Type B pancreatic cell (in vitro differentiated cells): ENCODE measurements around the gene CRTC2. TPM values are rescaled to one million over a fixed set of nuclear protein-coding genes. Genes with fewer than 3 reads are reported as not detected.

Experiments
- DNase-seq: peaks from one replicate; pipeline ENCODE4 v3.0.0; 2021; ENCODE audit warnings: mixed read lengths; ENCODE audit not compliant: unreplicated experiment; ENCODE audit errors: extremely low spot score
- H3K27ac Mint-ChIP-seq: 2 replicates; pipeline ENCODE4 v1.8.0; 2021; ENCODE audit warnings: mild to moderate bottlenecking, mixed read lengths
- H3K27me3 Mint-ChIP-seq: 2 replicates; pipeline ENCODE4 v1.8.0; 2021; ENCODE audit warnings: mixed read lengths
- H3K36me3 Mint-ChIP-seq: 2 replicates; pipeline ENCODE4 v1.8.0; 2021; ENCODE audit warnings: mixed read lengths
- H3K4me1 Mint-ChIP-seq: one replicate; pipeline ENCODE4 v1.8.0; 2021; ENCODE audit warnings: mixed read lengths; ENCODE audit not compliant: unreplicated experiment
- H3K4me3 Mint-ChIP-seq: 2 replicates; pipeline ENCODE4 v1.8.0; 2021; ENCODE audit warnings: mild to moderate bottlenecking, mixed read lengths
- H3K9me3 Mint-ChIP-seq: 2 replicates; pipeline ENCODE4 v1.8.0; 2021; ENCODE audit warnings: mixed read lengths
- CTCF ChIP-seq: fragments of 200-600 bp; sonication (generic); conservative IDR thresholded peaks from 2 replicates; pipeline ENCODE4 v1.5.0; 2021; ENCODE audit warnings: antibody characterized with exemption, mild to moderate bottlenecking
- total RNA-seq: library from RNA; stranded (reverse); gene quantifications from 2 replicates; pipeline ENCODE4 v1.2.1, GENCODE V29; 2021; ENCODE audit warnings: low replicate concordance

The CRTC2 gene
- total RNA-seq, 1 donor from 2014 or later = 36.0 TPM

- Mint-ChIP-seq H3K36me3 (peaks cover 6% of the 10 kb centered on the region), H3K9me3 (no peaks in the 10 kb centered on the region), H3K4me1 (peaks cover 7% of the 10 kb centered on the region), H3K27ac (peak overlapping the region; percentile 76), H3K4me3 (peak overlapping the region; percentile 88), H3K27me3 (no peaks in the 10 kb centered on the region)
- no peak for DNase-seq
- TF ChIP-seq CTCF = no peak
These were observed 12.4 kb downstream of the CRTC2 start for GRCh38 chr1:153945795-153946621.

GRCh38 chr1:153945131-153945794, 13.1 kb downstream of the CRTC2 start:
- Mint-ChIP-seq H3K27ac (peak overlapping the region; percentile 76), H3K4me3 (peak overlapping the region; percentile 88), H3K4me1 (peaks cover 7% of the 10 kb centered on the region), H3K36me3 (peaks cover 2% of the 10 kb centered on the region), H3K9me3 (no peaks in the 10 kb centered on the region), H3K27me3 (no peaks in the 10 kb centered on the region)
- DNase-seq = no peak
- TF ChIP-seq CTCF = no peak

GRCh38 chr1:153944827-153945117, 13.6 kb downstream of the CRTC2 start:
- no peaks in the 10 kb centered on the region for H3K27me3 Mint-ChIP-seq
- H3K36me3 Mint-ChIP-seq = no peaks in the 10 kb centered on the region
- peaks cover 7% of the 10 kb centered on the region for H3K4me1 Mint-ChIP-seq
- no peaks in the 10 kb centered on the region for H3K9me3 Mint-ChIP-seq
- peak overlapping the region; percentile 19 for H3K27ac Mint-ChIP-seq
- H3K4me3 Mint-ChIP-seq = peak overlapping the region; percentile 88
- TF ChIP-seq CTCF = no peak
- DNase-seq = no peak

- peak overlapping the region; percentile 19 for H3K27ac Mint-ChIP-seq
- no peaks in the 10 kb centered on the region for H3K27me3 Mint-ChIP-seq
- DNase-seq = no peak
- peak overlapping the region; percentile 88 for H3K4me3 Mint-ChIP-seq
- H3K9me3 Mint-ChIP-seq = no peaks in the 10 kb centered on the region
- no peaks in the 10 kb centered on the region for H3K36me3 Mint-ChIP-seq
- peaks cover 7% of the 10 kb centered on the region for H3K4me1 Mint-ChIP-seq
- no peak for TF ChIP-seq CTCF
These were observed 14.2 kb downstream of the CRTC2 start for GRCh38 chr1:153944005-153944826.

GRCh38 chr1:153942766-153943549, 15.5 kb downstream of the CRTC2 start:
- no peak for DNase-seq
- Mint-ChIP-seq H3K4me1 (peaks cover 7% of the 10 kb centered on the region), H3K27me3 (no peaks in the 10 kb centered on the region), H3K9me3 (no peaks in the 10 kb centered on the region), H3K27ac (no peak overlapping the region), H3K4me3 (no peak overlapping the region), H3K36me3 (no peaks in the 10 kb centered on the region)
- TF ChIP-seq CTCF = no peak
